HepG2 (cell line): ENCODE data around the gene CNOT6. TPM values are rescaled to one million over a fixed set of nuclear protein-coding genes. Genes with fewer than 3 reads are reported as not detected.

Experiments
- ATAC-seq: fragments of 200-7000 bp; cut with Tn5 transposase; 3 replicates; pipeline ENCODE4 v1.9.1; 2020; ENCODE audit warnings: mild to moderate bottlenecking, moderate library complexity
- BruUV-seq: library from RNA; stranded (reverse); fragments of 400-500 nt; replicated peaks from 2 replicates; lab custom pipeline; 2021; lab: Mats Ljungman, UMichigan
- CTCF ChIA-PET: fragments of 300-600 bp; formaldehyde crosslinking; extraction: SDS; loops from one replicate; lab custom pipeline; 2021; ENCODE audit warnings: low total read pairs, inconsistent platforms, low intra/inter-chr PET ratio; lab: Yijun Ruan, JAX
- POLR2A ChIA-PET: fragments of 350-600 bp; sonication (Branson Sonifier 250); formaldehyde crosslinking; loops from one replicate; lab custom pipeline; 2020; ENCODE audit warnings: antibody characterized with exemption, inconsistent platforms; lab: Yijun Ruan, JAX
- DNase-seq: peaks from one replicate; pipeline ENCODE4 v3.0.0-alpha.2; 2015; ENCODE audit warnings: low spot score
- FAIRE-seq: peaks from 3 replicates; lab custom pipeline; 2011; peaks lifted over from hg19 to GRCh38; lab: Jason Lieb, UNC
- H2AFZ ChIP-seq: one replicate; pipeline ENCODE4 v1.6.1; 2011; ENCODE audit warnings: low read length, inconsistent platforms
- H3K27ac ChIP-seq: fragments of 300-600 bp; 3 replicates; pipeline ENCODE4 v1.8.0; 2011; ENCODE audit warnings: mixed run types, mild to moderate bottlenecking, mixed read lengths, low read length, inconsistent platforms; ENCODE audit not compliant: insufficient read depth; ENCODE audit errors: extremely low read length
- H3K27me3 ChIP-seq, 2 experiments: fragments of 200-600 bp in 1 of 2; 2 replicates in 1 of 2; 3 replicates in 1 of 2; pipeline versions ENCODE4 v1.6.0 to v1.8.0; 2011; ENCODE audit warnings: low read length in 2 of 2, mild to moderate bottlenecking in 2 of 2, moderate library complexity in 2 of 2, inconsistent platforms in 1 of 2; ENCODE audit not compliant: insufficient read depth in 2 of 2, control insufficient read depth in 1 of 2
- H3K36me3 ChIP-seq, 2 experiments: fragments of 200-600 bp in 1 of 2; replicated peaks in 1 of 2; 2 replicates in 1 of 2; 3 replicates in 1 of 2; pipeline versions ENCODE4 v1.5.1 to v1.8.0; 2011; ENCODE audit warnings: low read length in 2 of 2, inconsistent platforms in 1 of 2; ENCODE audit not compliant: insufficient read depth in 2 of 2, control insufficient read depth in 1 of 2
- H3K4me1 ChIP-seq: 2 replicates; pipeline ENCODE4 v1.5.1; 2012; ENCODE audit warnings: low read length, inconsistent platforms; ENCODE audit not compliant: insufficient read depth
- H3K4me2 ChIP-seq: 2 replicates; pipeline ENCODE4 v1.6.0; 2011; ENCODE audit warnings: low read depth, low read length, inconsistent platforms
- H3K4me3 ChIP-seq, 3 experiments: fragments of 200-600 bp in 1 of 3; sonication (generic), shearing (Covaris generic) in 1 of 3; replicated peaks in 1 of 3; 2 replicates each; pipeline ENCODE4 v1.5.1; 2011 to 2016; ENCODE audit warnings: low read length in 3 of 3, inconsistent platforms in 2 of 3, low read depth in 2 of 3, mild to moderate bottlenecking in 2 of 3, control low read depth in 1 of 3, mixed read lengths in 1 of 3; ENCODE audit not compliant: insufficient read depth in 1 of 3
- H3K79me2 ChIP-seq: one replicate; pipeline ENCODE4 v1.6.1; 2011; ENCODE audit warnings: low read length, inconsistent platforms; ENCODE audit not compliant: insufficient read depth
- H3K9ac ChIP-seq: 2 replicates; pipeline ENCODE4 v1.6.0; 2011; ENCODE audit warnings: mild to moderate bottlenecking, low read depth, low read length, inconsistent platforms; ENCODE audit not compliant: insufficient read depth
- H3K9me3 ChIP-seq: 2 replicates; pipeline ENCODE4 v1.5.1; 2012; ENCODE audit warnings: mild to moderate bottlenecking, low read length
- H4K20me1 ChIP-seq: 2 replicates; pipeline ENCODE4 v1.6.0; 2011; ENCODE audit warnings: inconsistent platforms, mild to moderate bottlenecking, low read length, moderate library complexity; ENCODE audit not compliant: insufficient read depth
- DR1 ChIP-seq: sonication (generic); formaldehyde crosslinking; IDR thresholded peaks from 2 replicates; pipeline ENCODE4 v1.8.0; 2021; ENCODE audit warnings: mild to moderate bottlenecking, missing genetic modification reagents, inconsistent platforms
- HNF4G ChIP-seq, 2 experiments: sonication (generic) in 1 of 2; formaldehyde crosslinking in 1 of 2; IDR thresholded peaks; 2 replicates each; pipeline versions ENCODE4 v1.4.0 to v1.6.1; 2011 to 2020; ENCODE audit warnings: borderline replicate concordance in 2 of 2, low read depth in 2 of 2, mild to moderate bottlenecking in 2 of 2, low read length in 1 of 2, missing genetic modification reagents in 1 of 2, moderate library complexity in 1 of 2
- MAFK ChIP-seq, 2 experiments: IDR thresholded peaks in 1 of 2; conservative IDR thresholded peaks in 1 of 2; 2 replicates each; pipeline ENCODE4 v1.6.1; 2011; ENCODE audit warnings: improper control_type of control experiment in 2 of 2, low read length in 2 of 2
- MLLT10 ChIP-seq: sonication (generic); formaldehyde crosslinking; IDR thresholded peaks from 2 replicates; pipeline ENCODE4 v1.4.0; 2020; ENCODE audit warnings: missing genetic modification reagents
- NFE2L2 ChIP-seq: fragments of 150-350 bp; IDR thresholded peaks from 2 replicates; pipeline ENCODE4 v1.6.1; 2014; ENCODE audit warnings: low read length
- PTBP1 ChIP-seq: fragments of 200-400 bp; formaldehyde crosslinking; IDR thresholded peaks from 2 replicates; pipeline ENCODE4 v1.6.1; 2018; ENCODE audit warnings: low read length, low read depth; ENCODE audit not compliant: poor library complexity, severe bottlenecking
- ZNF230 ChIP-seq: sonication (generic); formaldehyde crosslinking; IDR thresholded peaks from 2 replicates; pipeline ENCODE4 v1.4.0; 2020; ENCODE audit warnings: mild to moderate bottlenecking, missing genetic modification reagents
- ZNF441 ChIP-seq: sonication (generic); formaldehyde crosslinking; IDR thresholded peaks from 2 replicates; pipeline ENCODE4 v1.7.0; 2021; ENCODE audit warnings: missing genetic modification reagents, borderline replicate concordance
- ZNF446 ChIP-seq: sonication (generic); formaldehyde crosslinking; IDR thresholded peaks from 2 replicates; pipeline ENCODE4 v1.5.0; 2020; ENCODE audit warnings: mild to moderate bottlenecking, missing genetic modification reagents
- ZNF598 ChIP-seq: sonication (generic); formaldehyde crosslinking; IDR thresholded peaks from 2 replicates; pipeline ENCODE4 v1.5.1; 2020; ENCODE audit warnings: mild to moderate bottlenecking, missing genetic modification reagents, borderline replicate concordance
- ZNF7 ChIP-seq: IDR thresholded peaks from 2 replicates; pipeline ENCODE4 v1.6.1; 2016; ENCODE audit warnings: missing biosample characterization, missing genetic modification reagents
- ZNF780A ChIP-seq: sonication (generic); formaldehyde crosslinking; IDR thresholded peaks from 2 replicates; pipeline ENCODE4 v1.8.0; 2022; ENCODE audit warnings: mild to moderate bottlenecking, missing genetic modification reagents, moderate library complexity
- ZNF782 ChIP-seq: sonication (generic); formaldehyde crosslinking; IDR thresholded peaks from 2 replicates; pipeline ENCODE4 v1.4.0; 2020; ENCODE audit warnings: missing genetic modification reagents, mild to moderate bottlenecking, borderline replicate concordance
- WGBS: methylation state at CpG from one replicate; pipeline ENCODE4 v1.1.6; 2017; ENCODE audit warnings: low lambda C conversion rate; 5-methylcytosine and 5-hydroxymethylcytosine counted together
- in situ Hi-C: cut with HindIII; loops from 2 replicates; pipeline ENCODE4 v1.10.0; 2017; ENCODE audit warnings: low pct_unique_long_range_greater_than_20kb; ENCODE audit not compliant: extremely low pct_ligation_motif_present
- intact Hi-C: fragments of 100-400 bp; cut with micrococcal nuclease; formaldehyde crosslinking; loops from one replicate; pipeline ENCODE4 v1.10.0; 2022; ENCODE audit not compliant: unreplicated experiment
- polyA plus RNA-seq, 8 experiments: library from polyadenylated mRNA; depleted of rRNA in 3 of 8; stranded (reverse) in 7 of 8; unstranded in 1 of 8; fragments of >200 nt; fragmentation: Illumina TruSeq in 4 of 8; extraction: Trizol in 4 of 8; gene quantifications; 2 replicates each; pipeline versions ENCODE4 v1.2.1 to v1.2.3, GENCODE V29; 2011 to 2016; ENCODE audit warnings: low read depth in 4 of 8, missing spikeins in 1 of 8, mixed read lengths in 1 of 8; ENCODE audit not compliant: insufficient read depth in 1 of 8
- total RNA-seq, 5 experiments: library from RNA; depleted of rRNA; stranded (reverse); fragments of >200 nt; fragmentation: Illumina TruSeq; extraction: Trizol; gene quantifications; 2 replicates each; pipeline ENCODE4 v1.2.3, GENCODE V29; 2016; ENCODE audit warnings: low read depth in 1 of 5
- TF ChIP-seq, protein P1 (sequence below): sonication (generic); formaldehyde crosslinking; IDR thresholded peaks from 2 replicates; pipeline ENCODE4 v1.4.0; 2020; ENCODE audit warnings: mild to moderate bottlenecking, missing genetic modification reagents
- TF ChIP-seq, protein P2 (sequence below): sonication (generic); formaldehyde crosslinking; IDR thresholded peaks from 2 replicates; pipeline ENCODE4 v1.4.0; 2020; ENCODE audit warnings: missing genetic modification reagents, borderline replicate concordance

CNOT6 gene
- total and polyA plus RNA-seq, 2 of the 13 experiments (the other 11 are each of a cell fraction or from before 2014, with no cell fraction given) = 8.8 to 9.1 TPM

DNA sequence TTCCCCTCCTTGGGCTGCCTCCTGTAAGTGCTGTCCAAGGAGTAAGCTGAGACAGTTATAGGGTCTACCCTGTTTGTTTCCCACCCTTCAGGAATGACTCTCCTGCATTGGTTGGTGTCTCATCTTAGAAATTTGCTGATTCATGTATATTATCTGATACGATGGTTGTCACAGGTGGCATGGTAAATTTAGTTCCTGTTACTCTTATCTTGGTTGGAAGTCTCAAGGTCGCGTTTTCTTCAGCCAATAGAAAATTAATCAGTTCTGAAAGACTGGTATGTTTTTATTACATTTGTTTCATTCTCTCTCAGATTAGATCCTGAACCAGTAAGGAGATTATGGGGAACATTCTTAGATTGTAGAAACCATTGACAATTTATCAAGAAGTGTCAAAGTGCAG is 54.4 kb downstream of the CNOT6 start:
- no peaks in the 10 kb centered on the region for H3K4me1 ChIP-seq
- POLR2A ChIA-PET = no interaction called here
- TF ChIP-seq MAFK (conservative IDR thresholded peaks at IDR 0.05 in 1 of 2, IDR thresholded peaks at IDR 0.05 in 1 of 2; ENCODE audit: low read length in 2 of 2) (peak; percentile 92), HNF4G (IDR thresholded peaks at IDR 0.05; ENCODE audit: borderline replicate concordance, low read depth, low read length) (no peak), HNF4G (CRISPR knock-in tag; IDR thresholded peaks at IDR 0.05; ENCODE audit: borderline replicate concordance, low read depth) (no peak), NFE2L2 (peak; percentile 37; the same call in 1 of the 2 replicates), ZNF7 (CRISPR knock-in tag) (no peak), ZNF230 (no peak), ZNF441 (CRISPR knock-in tag) (no peak), ZNF782 (no peak), ZNF598 (CRISPR knock-in tag) (no peak), MLLT10 (CRISPR knock-in tag) (no peak), DR1 (CRISPR knock-in tag) (no peak), ZNF780A (CRISPR knock-in tag) (no peak), PTBP1 (no peak), ZNF446 (CRISPR knock-in tag) (no peak)
- TF ChIP-seq, protein P1, sequence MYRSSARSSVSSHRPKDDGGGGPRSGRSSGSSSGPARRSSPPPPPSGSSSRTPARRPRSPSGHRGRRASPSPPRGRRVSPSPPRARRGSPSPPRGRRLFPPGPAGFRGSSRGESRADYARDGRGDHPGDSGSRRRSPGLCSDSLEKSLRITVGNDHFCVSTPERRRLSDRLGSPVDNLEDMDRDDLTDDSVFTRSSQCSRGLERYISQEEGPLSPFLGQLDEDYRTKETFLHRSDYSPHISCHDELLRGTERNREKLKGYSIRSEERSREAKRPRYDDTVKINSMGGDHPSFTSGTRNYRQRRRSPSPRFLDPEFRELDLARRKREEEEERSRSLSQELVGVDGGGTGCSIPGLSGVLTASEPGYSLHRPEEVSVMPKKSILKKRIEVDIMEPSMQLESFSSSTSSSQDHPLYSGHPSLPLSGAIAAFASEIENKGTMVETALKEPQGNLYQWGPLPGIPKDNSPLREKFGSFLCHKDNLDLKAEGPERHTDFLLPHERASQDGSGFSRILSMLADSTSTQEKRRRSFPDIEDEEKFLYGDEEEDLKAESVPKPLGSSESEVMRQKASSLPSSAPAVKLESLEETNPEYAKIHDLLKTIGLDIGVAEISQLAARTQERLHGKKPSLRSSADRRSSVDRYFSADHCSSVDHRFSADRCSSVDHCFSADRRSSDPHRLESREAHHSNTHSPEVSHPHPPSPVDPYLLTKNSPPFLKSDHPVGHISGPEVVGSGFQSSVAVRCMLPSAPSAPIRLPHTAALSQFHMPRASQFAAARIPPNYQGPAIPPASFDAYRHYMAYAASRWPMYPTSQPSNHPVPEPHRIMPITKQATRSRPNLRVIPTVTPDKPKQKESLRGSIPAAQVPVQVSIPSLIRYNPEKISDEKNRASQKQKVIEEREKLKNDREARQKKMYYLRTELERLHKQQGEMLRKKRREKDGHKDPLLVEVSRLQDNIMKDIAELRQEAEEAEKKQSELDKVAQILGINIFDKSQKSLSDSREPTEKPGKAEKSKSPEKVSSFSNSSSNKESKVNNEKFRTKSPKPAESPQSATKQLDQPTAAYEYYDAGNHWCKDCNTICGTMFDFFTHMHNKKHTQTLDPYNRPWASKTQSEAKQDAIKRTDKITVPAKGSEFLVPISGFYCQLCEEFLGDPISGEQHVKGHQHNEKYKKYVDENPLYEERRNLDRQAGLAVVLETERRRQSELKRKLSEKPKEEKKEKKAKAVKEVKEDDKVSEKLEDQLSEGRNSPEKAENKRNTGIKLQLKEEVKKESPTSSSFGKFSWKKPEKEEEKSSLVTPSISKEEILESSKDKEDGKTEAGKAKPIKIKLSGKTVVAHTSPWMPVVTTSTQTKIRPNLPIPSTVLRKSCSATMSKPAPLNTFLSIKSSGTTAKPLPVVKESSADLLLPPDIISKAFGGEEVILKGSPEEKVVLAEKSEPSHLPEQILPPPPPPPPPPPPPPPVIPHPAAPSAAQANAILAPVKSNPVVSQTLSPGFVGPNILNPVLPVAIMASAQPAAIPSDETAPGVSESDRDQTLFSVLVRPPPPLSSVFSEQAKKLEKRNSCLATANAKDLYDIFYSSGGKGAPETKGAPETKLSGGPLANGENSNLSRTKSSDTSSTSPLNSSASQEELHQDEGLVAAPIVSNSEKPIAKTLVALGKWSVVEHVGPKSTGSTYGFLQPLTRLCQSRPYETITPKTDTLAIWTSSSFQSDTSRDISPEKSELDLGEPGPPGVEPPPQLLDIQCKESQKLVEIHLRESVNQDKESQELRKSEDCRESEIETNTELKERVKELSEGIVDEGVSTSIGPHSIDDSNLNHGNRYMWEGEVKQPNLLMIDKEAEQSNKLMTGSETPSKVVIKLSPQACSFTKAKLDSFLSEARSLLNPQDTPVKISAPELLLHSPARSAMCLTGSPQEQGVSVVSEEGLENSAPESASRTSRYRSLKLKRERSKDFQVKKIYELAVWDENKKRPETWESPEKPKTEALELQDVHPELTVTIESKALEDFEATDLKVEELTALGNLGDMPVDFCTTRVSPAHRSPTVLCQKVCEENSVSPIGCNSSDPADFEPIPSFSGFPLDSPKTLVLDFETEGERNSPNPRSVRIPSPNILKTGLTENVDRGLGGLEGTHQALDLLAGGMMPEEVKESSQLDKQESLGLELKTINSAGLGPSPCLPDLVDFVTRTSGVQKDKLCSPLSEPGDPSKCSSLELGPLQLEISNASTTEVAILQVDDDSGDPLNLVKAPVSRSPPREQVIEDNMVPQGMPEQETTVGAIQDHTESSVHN (CRISPR knock-in tag) = no peak
- TF ChIP-seq, protein P2, sequence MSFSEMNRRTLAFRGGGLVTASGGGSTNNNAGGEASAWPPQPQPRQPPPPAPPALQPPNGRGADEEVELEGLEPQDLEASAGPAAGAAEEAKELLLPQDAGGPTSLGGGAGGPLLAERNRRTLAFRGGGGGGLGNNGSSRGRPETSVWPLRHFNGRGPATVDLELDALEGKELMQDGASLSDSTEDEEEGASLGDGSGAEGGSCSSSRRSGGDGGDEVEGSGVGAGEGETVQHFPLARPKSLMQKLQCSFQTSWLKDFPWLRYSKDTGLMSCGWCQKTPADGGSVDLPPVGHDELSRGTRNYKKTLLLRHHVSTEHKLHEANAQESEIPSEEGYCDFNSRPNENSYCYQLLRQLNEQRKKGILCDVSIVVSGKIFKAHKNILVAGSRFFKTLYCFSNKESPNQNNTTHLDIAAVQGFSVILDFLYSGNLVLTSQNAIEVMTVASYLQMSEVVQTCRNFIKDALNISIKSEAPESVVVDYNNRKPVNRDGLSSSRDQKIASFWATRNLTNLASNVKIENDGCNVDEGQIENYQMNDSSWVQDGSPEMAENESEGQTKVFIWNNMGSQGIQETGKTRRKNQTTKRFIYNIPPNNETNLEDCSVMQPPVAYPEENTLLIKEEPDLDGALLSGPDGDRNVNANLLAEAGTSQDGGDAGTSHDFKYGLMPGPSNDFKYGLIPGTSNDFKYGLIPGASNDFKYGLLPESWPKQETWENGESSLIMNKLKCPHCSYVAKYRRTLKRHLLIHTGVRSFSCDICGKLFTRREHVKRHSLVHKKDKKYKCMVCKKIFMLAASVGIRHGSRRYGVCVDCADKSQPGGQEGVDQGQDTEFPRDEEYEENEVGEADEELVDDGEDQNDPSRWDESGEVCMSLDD (CRISPR knock-in tag) = no peak

More for the DNA sequence above, 54.4 kb downstream of the CNOT6 start:
- H3K27ac ChIP-seq = no peak overlapping the region
- in situ Hi-C loops = no loop called here
- FAIRE-seq (no peak), ATAC-seq (no peak), DNase-seq (no peak)
- H4K20me1 ChIP-seq = no peaks in the 10 kb centered on the region
- peaks cover 16% of the 10 kb centered on the region for H3K79me2 ChIP-seq
- BruUV-seq = no TSS peak
- no peak overlapping the region for H3K4me2 ChIP-seq
- CTCF ChIA-PET = no interaction called here
- 95% methylated on average over 3 of the region's 3 CpGs for WGBS
- peaks cover 6 to 51% of the 10 kb centered on the region in 2 experiments for H3K36me3 ChIP-seq
- intact Hi-C loops = no loop called here
- H3K9ac ChIP-seq = no peak overlapping the region
- no peaks in the 10 kb centered on the region; a peak in 1 of 5 replicates for H3K27me3 ChIP-seq
- H3K9me3 ChIP-seq = no peaks in the 10 kb centered on the region
- H3K4me3 ChIP-seq = no peak overlapping the region
- H2AFZ ChIP-seq = no peak overlapping the region
